ENCODE measurements around the gene CYSTM1. TPM values are rescaled to one million over a fixed set of nuclear protein-coding genes. Genes with fewer than 3 reads are reported as not detected.

Gene CYSTM1
- total RNA-seq, 2 experiments from 2014 or later: 15.8 to 18.5 TPM

DNA sequence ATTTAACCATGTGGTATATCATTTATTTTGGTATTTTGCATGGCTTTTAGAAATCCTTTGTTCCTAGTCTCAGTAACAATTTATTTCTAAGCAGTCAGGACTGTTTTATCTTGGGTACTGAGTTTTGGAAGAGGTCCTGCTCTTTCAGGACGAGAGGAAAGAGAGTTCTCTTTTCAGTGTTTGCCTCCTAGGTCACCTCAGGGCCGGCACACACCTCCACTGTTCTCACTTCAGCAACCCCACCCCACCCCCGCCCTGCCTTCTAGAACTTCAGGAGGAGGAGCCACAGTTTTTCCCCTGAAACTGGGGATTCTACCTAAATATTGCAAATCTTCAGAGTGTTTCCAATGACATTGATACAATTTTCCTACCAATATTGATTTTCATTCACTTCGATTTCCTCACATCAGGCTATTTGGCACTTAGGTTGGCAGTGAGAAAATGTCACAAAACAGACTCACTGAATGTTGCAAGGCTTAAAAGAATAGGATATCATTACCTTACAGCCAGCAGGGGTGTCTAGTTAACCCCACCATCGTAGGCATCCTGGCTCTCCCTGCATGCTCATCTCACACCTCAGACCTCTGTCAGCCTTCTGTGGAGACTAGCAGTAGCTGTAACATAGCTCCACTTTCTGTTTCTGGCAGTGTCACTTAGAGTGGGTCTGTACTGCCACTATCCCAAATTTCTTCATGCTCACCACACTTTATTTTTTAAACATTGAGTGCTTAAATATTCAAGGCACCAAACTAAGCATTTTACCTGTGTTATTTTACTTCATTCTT is 43.8 kb upstream of the CYSTM1 start:
- H3K36me3 Mint-ChIP-seq (ENCODE audit: low read depth): no peaks in the 10 kb centered on the region
- ATAC-seq (peak; percentile 53), DNase-seq (no peak)
- no peak overlapping the region for H3K4me3 Mint-ChIP-seq
- POLR2A ChIA-PET: interaction anchor here (0.9 to 1.3 kb wide), 3 partner anchors 10 to 17 kb away, joined by 3 read pairs; partner anchors contain the start of gene PURA
- intact Hi-C loops (cut with micrococcal nuclease): no loop called here
- no peaks in the 10 kb centered on the region for H3K9me3 Mint-ChIP-seq
- no peaks in the 10 kb centered on the region for H3K27me3 Mint-ChIP-seq
- CTCF ChIA-PET: interaction anchor here (1.1 to 4.9 kb wide), 8 partner anchors 9 to 206 kb away, joined by 3 to 41 read pairs (median 5); no protein-coding TSS in a partner anchor
- TF ChIP-seq, protein P1, sequence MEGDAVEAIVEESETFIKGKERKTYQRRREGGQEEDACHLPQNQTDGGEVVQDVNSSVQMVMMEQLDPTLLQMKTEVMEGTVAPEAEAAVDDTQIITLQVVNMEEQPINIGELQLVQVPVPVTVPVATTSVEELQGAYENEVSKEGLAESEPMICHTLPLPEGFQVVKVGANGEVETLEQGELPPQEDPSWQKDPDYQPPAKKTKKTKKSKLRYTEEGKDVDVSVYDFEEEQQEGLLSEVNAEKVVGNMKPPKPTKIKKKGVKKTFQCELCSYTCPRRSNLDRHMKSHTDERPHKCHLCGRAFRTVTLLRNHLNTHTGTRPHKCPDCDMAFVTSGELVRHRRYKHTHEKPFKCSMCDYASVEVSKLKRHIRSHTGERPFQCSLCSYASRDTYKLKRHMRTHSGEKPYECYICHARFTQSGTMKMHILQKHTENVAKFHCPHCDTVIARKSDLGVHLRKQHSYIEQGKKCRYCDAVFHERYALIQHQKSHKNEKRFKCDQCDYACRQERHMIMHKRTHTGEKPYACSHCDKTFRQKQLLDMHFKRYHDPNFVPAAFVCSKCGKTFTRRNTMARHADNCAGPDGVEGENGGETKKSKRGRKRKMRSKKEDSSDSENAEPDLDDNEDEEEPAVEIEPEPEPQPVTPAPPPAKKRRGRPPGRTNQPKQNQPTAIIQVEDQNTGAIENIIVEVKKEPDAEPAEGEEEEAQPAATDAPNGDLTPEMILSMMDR (IDR thresholded peaks at IDR 0.05): no peak
- no peak overlapping the region for H3K27ac Mint-ChIP-seq
- peaks cover 37% of the 10 kb centered on the region for H3K4me1 Mint-ChIP-seq (ENCODE audit: low read depth)

- ChIA-PET POLR2A (interaction anchor here (0.8 to 1.3 kb wide), 4 partner anchors 11 to 39 kb away, joined by 3 read pairs; partner anchors contain the start of gene PURA), CTCF (interaction anchor here (1.1 to 4.9 kb wide), 8 partner anchors 10 to 205 kb away, joined by 3 to 41 read pairs (median 5); no protein-coding TSS in a partner anchor)
- peak; percentile 80 for ATAC-seq
- peak; percentile 30 for DNase-seq
- intact Hi-C loops (cut with micrococcal nuclease): no loop called here
- peaks cover 37% of the 10 kb centered on the region for H3K4me1 Mint-ChIP-seq (ENCODE audit: low read depth)
- no peaks in the 10 kb centered on the region for H3K36me3 Mint-ChIP-seq (ENCODE audit: low read depth)
- TF ChIP-seq, protein P1 (IDR thresholded peaks at IDR 0.05): no peak
- no peak overlapping the region for H3K27ac Mint-ChIP-seq
- H3K27me3 Mint-ChIP-seq: no peaks in the 10 kb centered on the region
- H3K9me3 Mint-ChIP-seq: no peaks in the 10 kb centered on the region
- H3K4me3 Mint-ChIP-seq: no peak overlapping the region
Measured at GRCh38 chr5:140131967-140132409, 43.0 kb upstream of the CYSTM1 start.

DNA sequence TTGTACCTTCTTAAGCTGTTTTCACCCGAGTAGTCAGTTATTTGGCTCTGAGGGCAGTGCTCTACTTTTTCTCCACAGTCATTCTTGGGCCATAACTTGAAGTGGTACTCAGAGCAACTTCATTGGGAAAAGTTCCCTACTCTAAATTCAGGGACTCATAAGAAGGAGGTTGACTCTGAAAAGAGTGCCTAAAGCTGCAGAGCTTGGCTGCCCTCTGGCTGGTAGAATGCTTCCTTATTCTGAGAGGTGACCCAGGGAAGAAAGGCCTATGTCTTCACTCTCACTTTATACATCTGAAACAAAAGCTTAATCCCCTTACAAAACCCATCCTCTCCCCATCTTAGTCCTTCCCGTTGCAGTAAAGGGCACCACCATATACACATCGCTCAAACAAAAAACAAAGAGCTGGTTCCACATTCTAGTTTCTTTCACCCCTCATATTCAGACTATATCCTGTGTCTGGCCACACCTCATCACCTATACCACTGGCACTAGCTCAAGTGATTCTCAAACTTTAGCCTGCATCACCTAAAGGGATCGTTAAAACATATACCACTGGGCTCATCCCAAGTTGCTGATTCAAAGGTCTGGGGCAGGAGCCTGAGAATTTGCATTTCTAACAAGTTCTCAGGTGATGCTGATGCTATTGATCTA is 41.3 kb upstream of the CYSTM1 start:
- ChIA-PET CTCF (interaction anchor here (1.0 to 4.9 kb wide), 5 partner anchors 10 to 60 kb away, joined by 4 to 41 read pairs (median 8); no protein-coding TSS in a partner anchor), POLR2A (interaction anchor here (0.6 to 1.1 kb wide), 3 partner anchors 19 to 64 kb away, joined by 3 to 4 read pairs (median 4); no protein-coding TSS in a partner anchor)
- Mint-ChIP-seq H3K36me3 (ENCODE audit: low read depth) (no peaks in the 10 kb centered on the region), H3K4me3 (no peak overlapping the region), H3K4me1 (ENCODE audit: low read depth) (peaks cover 37% of the 10 kb centered on the region), H3K27me3 (no peaks in the 10 kb centered on the region), H3K9me3 (no peaks in the 10 kb centered on the region), H3K27ac (no peak overlapping the region)
- no peak for ATAC-seq
- DNase-seq: no peak
- intact Hi-C loops (cut with micrococcal nuclease): no loop called here
- TF ChIP-seq, protein P1 (IDR thresholded peaks at IDR 0.05): no peak

DNA sequence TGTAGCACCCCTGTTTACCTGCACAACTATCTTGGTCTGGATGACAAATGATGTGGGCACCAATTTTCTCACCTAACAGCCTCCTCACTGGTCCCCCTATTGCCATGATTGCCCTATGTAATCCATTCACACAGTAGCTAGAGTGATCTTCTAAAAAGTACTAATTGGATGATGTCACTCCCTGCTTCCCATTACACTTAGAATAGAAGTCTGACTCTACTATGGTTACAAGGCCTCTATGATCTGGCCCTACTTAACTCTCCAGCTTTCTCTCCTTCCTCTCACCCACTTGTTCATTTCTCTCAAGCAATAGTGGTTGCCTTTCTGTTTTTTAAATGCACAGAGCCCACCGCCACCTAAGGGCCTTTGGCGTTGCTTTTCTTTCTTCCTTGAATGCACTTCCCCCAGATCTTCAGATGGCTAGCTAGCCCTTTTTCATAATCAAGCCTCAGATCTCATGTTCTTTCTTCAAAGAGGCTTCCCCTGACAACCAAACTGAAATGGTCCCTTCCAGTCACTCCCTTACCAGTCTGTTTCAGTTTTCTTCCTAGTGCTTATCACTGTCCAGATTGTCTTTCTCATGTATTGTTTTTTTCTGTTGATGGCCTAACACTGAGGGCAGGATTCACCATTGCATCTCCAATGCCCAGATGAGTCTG is 40.6 kb upstream of the CYSTM1 start:
- no peaks in the 10 kb centered on the region for H3K36me3 Mint-ChIP-seq (ENCODE audit: low read depth)
- ChIA-PET CTCF (interaction anchor here (1.0 to 4.9 kb wide), 5 partner anchors 9 to 61 kb away, joined by 4 to 41 read pairs (median 8); no protein-coding TSS in a partner anchor), POLR2A (interaction anchor here (0.9 to 1.2 kb wide), 3 partner anchors 20 to 65 kb away, joined by 3 to 4 read pairs (median 3); no protein-coding TSS in a partner anchor)
- TF ChIP-seq, protein P1 (IDR thresholded peaks at IDR 0.05): no peak
- intact Hi-C loops (cut with micrococcal nuclease): no loop called here
- DNase-seq (no peak), ATAC-seq (no peak)
- H3K4me1 Mint-ChIP-seq (ENCODE audit: low read depth): peaks cover 37% of the 10 kb centered on the region
- no peaks in the 10 kb centered on the region for H3K27me3 Mint-ChIP-seq
- H3K27ac Mint-ChIP-seq: no peak overlapping the region
- no peaks in the 10 kb centered on the region for H3K9me3 Mint-ChIP-seq
- no peak overlapping the region for H3K4me3 Mint-ChIP-seq
